GM19468 (cell line): ENCODE data around the gene POLD2.

ENCODE experiments used
- ATAC-seq: cut with Tn5 transposase; IDR thresholded peaks from one replicate; pipeline ENCODE4 v1.9.1; 2021; ENCODE audit warnings: mild to moderate bottlenecking, moderate library complexity, moderate number of reproducible peaks; ENCODE audit not compliant: unreplicated experiment; ENCODE audit errors: extremely low read depth

POLD2 gene

GRCh38 chr7:44116087-44116788 lies 7.1 kb downstream of the POLD2 start:
- ATAC-seq: no peak

GRCh38 chr7:44114586-44115310 lies 8.6 kb downstream of the POLD2 start:
- ATAC-seq: no peak

GRCh38 chr7:44113764-44114354 lies 9.5 kb downstream of the POLD2 start:
- no peak for ATAC-seq

- no peak for ATAC-seq
Observed at GRCh38 chr7:44112997-44113763, 10.2 kb downstream of the POLD2 start.

GRCh38 chr7:44112231-44112996 lies 10.9 kb downstream of the POLD2 start:
- no peak for ATAC-seq

GRCh38 chr7:44111761-44112160 lies 11.6 kb downstream of the POLD2 start:
- no peak for ATAC-seq

- ATAC-seq: no peak
Observed at GRCh38 chr7:44110719-44111635, 12.4 kb downstream of the POLD2 start.

- ATAC-seq: no peak
Observed at GRCh38 chr7:44109991-44110390, 13.4 kb downstream of the POLD2 start.

- ATAC-seq: no peak
Observed at GRCh38 chr7:44108768-44109750, 14.3 kb downstream of the POLD2 start.

- ATAC-seq: no peak
Observed at GRCh38 chr7:44107961-44108767, 15.2 kb downstream of the POLD2 start.

GRCh38 chr7:44107116-44107960 lies 16.0 kb downstream of the POLD2 start:
- no peak for ATAC-seq

GRCh38 chr7:44106311-44107065 lies 16.9 kb downstream of the POLD2 start:
- ATAC-seq: no peak

GRCh38 chr7:44105832-44106231 lies 17.5 kb downstream of the POLD2 start:
- no peak for ATAC-seq

GRCh38 chr7:44104860-44105771 lies 18.2 kb downstream of the POLD2 start:
- ATAC-seq: no peak
